Measurements from ENCODE around the gene PAX5. TPM values are rescaled to one million over a fixed set of nuclear protein-coding genes. Genes with fewer than 3 reads are reported as not detected.

Gene PAX5
- total RNA-seq, 4 donors from 2014 or later, result under 0.01 to 0.29 TPM; not detected in 2

DNA sequence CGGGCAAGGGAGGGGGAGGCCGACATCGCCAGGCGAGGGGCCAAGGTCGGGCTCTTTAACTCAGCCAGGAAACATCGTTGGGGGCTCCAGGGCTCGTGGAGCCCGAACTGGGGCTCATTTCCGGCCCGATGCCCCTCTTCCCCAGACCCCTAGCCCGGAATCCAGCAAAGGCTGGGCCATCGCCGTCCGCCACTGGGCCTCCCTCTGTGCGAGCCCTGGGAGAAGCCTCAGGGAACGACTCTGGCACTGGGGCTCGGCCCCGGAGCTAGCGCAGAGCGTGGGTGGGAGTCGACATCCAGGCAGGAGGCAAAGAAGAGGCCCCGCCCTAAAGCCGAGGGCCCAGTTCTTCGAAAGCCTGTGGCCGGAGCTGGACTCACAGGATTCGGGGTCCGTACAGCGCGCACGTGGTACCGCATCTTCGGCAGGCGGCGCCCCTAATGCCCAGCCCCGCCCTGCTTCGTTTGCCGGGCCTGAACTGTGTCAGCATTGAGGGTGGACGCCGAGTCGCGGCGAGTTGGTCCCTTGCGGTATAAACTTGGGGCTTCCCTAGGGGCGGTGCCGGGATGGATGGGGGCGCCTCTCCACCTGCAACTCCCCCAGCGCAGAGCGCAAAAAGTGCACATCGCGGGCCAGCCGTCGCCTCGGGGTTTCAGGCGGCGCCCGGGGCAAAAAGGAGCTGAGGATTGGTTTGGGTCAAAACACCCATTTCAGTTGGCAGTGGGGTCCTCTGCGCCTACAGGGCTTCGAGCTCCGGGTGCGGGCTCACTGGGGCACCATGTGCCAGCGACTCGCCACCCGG is 3.6 kb upstream of the PAX5 start:
- DNase-seq, result no peak
- Histone ChIP-seq H3K4me1 (peaks cover 23 to 48% (median 36%) of the 10 kb centered on the region in 3 donors), H3K9me3 (no peaks in the 10 kb centered on the region), H3K27ac (no peak overlapping the region), H3K4me3 (peak overlapping the region; percentile 36 to 68 (median 52)), H3K27me3 (peaks cover 33 to 100% (median 54%) of the 10 kb centered on the region in 4 donors), H3K36me3 (no peaks in the 10 kb centered on the region)
- 8 to 15% methylated on average over 4 to 36 of the region's 63 CpGs for WGBS, 2 donors
- TF ChIP-seq, protein P1, sequence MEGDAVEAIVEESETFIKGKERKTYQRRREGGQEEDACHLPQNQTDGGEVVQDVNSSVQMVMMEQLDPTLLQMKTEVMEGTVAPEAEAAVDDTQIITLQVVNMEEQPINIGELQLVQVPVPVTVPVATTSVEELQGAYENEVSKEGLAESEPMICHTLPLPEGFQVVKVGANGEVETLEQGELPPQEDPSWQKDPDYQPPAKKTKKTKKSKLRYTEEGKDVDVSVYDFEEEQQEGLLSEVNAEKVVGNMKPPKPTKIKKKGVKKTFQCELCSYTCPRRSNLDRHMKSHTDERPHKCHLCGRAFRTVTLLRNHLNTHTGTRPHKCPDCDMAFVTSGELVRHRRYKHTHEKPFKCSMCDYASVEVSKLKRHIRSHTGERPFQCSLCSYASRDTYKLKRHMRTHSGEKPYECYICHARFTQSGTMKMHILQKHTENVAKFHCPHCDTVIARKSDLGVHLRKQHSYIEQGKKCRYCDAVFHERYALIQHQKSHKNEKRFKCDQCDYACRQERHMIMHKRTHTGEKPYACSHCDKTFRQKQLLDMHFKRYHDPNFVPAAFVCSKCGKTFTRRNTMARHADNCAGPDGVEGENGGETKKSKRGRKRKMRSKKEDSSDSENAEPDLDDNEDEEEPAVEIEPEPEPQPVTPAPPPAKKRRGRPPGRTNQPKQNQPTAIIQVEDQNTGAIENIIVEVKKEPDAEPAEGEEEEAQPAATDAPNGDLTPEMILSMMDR (IDR thresholded peaks at IDR 0.05), result no peak
- no peak for TF ChIP-seq POLR2A (IDR thresholded peaks at IDR 0.05)
- intact Hi-C loops (cut with DNase I), result no loop called here

- H3K4me3 ChIP-seq, result peak overlapping the region; percentile 36 to 68 (median 52)
- intact Hi-C loops (cut with DNase I), result no loop called here
- WGBS, 2 donors, result 0 to 2% methylated on average over 9 to 19 of the region's 44 CpGs
- H3K27me3 ChIP-seq, result peaks cover 36 to 100% (median 60%) of the 10 kb centered on the region in 4 donors
- no peaks in the 10 kb centered on the region for H3K9me3 ChIP-seq
- peak in 1 of 4 donors; percentile 5 for TF ChIP-seq POLR2A (IDR thresholded peaks at IDR 0.05)
- TF ChIP-seq, protein P1 (IDR thresholded peaks at IDR 0.05), result no peak
- peaks cover 23 to 48% (median 36%) of the 10 kb centered on the region in 3 donors for H3K4me1 ChIP-seq
- H3K36me3 ChIP-seq, result no peaks in the 10 kb centered on the region
- DNase-seq, result no peak
- H3K27ac ChIP-seq, result peak overlapping the region in 1 of 4 donors; percentile 15
These were observed 2.9 kb upstream of the PAX5 start for GRCh38 chr9:37036776-37037502.

DNA sequence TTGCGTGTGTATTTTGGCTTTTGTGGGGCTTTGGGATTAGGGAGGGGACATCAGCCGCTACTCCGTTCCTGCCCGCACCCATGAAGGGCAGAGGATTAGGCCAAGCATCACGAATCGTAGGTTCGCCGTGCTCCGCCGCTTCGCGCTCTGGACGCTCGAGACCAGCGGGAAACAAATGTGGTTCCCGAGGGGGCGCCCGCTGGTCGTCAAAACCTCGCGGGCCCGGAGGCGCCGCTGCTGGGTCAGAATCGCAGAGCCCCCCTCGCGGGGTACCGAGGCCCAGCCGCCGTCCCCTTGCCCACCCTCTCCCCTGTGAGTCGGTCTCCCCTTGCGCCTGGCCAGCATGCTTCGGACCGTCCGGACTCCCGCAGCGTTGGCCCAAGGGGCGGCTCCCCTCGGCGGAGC is 2.3 kb upstream of the PAX5 start:
- Histone ChIP-seq H3K36me3 (no peaks in the 10 kb centered on the region), H3K4me3 (peak overlapping the region; percentile 36 to 68 (median 52)), H3K27me3 (peaks cover 36 to 100% (median 61%) of the 10 kb centered on the region in 4 donors), H3K9me3 (no peaks in the 10 kb centered on the region), H3K27ac (peak overlapping the region in 1 of 4 donors; percentile 15), H3K4me1 (peaks cover 23 to 48% (median 36%) of the 10 kb centered on the region in 3 donors)
- TF ChIP-seq POLR2A (IDR thresholded peaks at IDR 0.05), result no peak
- TF ChIP-seq, protein P1 (IDR thresholded peaks at IDR 0.05), result no peak
- 17% methylated on average over 3 of the region's 40 CpGs; no CpG with 5 or more reads in 1 of the 2 donors for WGBS, 2 donors
- DNase-seq, result no peak
- intact Hi-C loops (cut with DNase I), result no loop called here

DNA sequence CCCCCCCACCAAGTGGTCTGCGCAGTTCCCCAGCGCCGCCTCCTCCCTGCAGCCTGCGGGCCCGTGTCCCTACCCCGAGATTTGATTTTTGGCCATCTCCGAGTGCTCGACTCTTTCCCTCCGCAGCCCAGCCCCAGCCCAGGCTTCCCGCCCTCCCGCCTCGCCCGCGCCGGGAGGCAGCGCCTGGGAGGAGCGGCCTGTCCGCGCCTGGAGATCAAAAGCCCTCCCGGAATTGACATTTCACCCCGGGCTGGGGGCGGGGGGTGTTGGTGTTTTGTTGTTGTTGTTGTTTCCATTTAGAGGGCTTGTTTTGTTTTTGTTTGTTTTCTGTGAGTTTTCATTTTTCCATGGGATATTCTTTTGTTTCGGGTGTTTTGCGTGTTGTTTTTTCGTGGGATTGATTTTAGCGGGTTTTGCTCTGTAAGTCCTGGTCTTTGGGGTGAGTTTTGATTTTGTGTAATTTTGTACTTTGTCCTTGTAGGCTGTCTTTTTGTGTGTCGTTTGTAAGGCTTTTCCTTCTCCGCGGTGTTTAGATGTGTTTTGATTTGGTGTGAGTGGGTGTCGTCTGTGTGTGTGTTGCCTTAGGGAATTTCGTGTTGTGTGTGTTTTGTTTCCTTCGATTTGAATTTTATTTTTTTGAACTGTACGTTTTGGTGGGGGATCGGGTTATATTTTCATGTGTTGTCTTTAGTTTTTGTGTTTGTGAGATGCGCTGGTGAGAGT is 1.7 kb upstream of the PAX5 start:
- peaks cover 23 to 48% (median 36%) of the 10 kb centered on the region in 3 donors for H3K4me1 ChIP-seq
- DNase-seq, result no peak
- TF ChIP-seq POLR2A (IDR thresholded peaks at IDR 0.05), result no peak
- TF ChIP-seq, protein P1 (IDR thresholded peaks at IDR 0.05), result no peak

More for the DNA sequence above, 1.7 kb upstream of the PAX5 start:
- WGBS, 2 donors, result 13 to 15% methylated on average over 20 of the region's 35 CpGs
- H3K36me3 ChIP-seq, result no peaks in the 10 kb centered on the region
- intact Hi-C loops (cut with DNase I), result no loop called here
- peak overlapping the region in 3 of 4 donors; percentile 49 to 68 (median 55) for H3K4me3 ChIP-seq
- no peak overlapping the region for H3K27ac ChIP-seq
- peaks cover 36 to 100% (median 64%) of the 10 kb centered on the region in 4 donors for H3K27me3 ChIP-seq
- no peaks in the 10 kb centered on the region for H3K9me3 ChIP-seq

Data from esophagus squamous epithelium (tissue), 5 donors.